ENCODE measurements around the gene PLXNA4. TPM values are rescaled to one million over a fixed set of nuclear protein-coding genes. Genes with fewer than 3 reads are reported as not detected.
"Not testable (repeated sequence)": the region's sequence is repeated elsewhere in the genome, so short reads cannot be mapped to it uniquely, and the experiment has no call there.

Gene PLXNA4
- polyA plus RNA-seq, 1 donor, result 15.6 TPM

DNA sequence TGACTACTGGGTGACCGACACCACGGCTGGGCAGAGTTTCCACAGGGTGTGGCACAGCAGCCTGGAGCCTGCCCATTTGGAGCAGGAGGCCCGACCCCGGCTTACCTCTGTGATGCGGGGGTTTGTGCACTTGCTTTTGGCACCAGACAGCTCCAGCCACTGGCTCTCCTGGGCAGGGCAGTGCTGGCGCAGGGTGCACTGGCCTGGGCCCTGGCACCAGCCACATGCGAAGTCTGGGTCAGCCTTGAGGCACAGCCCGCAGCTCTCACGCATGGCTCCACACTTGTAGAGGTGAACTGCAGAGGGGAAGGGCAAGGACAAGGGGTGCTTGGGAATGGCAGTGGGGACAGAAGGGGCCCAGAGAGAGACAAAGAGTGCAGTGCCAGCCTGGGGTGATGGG, 373.7 kb downstream of the PLXNA4 start:
- DNase-seq, result no peak

DNA sequence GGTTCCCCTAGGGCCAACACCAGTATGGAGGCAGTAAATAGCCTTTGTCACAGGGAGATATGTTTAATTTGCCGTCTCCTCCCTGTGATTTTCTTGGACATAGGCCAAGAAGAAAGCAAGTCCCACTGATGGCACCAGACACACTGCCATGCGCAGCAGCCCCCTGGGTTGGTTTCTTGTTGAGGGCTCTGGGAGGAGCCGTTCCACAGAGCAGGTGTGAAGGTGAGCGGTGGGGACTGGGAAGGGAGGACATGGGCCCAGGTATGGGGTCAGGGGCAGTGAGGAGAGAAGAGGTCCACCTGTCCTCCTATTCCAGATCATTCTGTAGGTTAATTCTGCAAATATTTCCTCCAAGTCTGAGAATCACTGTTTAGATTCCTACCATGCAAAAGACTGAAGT, 376.1 kb downstream of the PLXNA4 start:
- DNase-seq, result no peak

- DNase-seq, result no peak
These were observed 376.6 kb downstream of the PLXNA4 start for GRCh38 chr7:132199626-132200025.

DNA sequence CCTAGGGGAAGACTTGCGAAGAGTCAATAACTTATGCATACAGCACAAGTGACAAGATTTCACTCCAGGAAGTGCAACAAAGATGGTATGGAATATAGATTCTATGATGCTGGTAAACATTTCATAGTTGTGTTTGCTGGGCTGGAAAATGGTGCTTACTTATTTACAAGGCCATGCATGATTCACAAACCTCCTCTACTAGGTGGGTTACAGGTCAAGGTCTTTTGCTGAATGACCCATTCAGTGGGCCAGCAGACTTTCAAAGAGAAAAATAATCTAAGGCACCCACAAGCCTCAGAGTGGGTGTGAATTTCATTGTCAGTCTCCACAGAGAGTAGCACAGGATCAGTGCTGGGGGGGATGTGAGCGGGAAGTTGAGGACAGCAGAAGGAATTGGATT, 378.5 kb downstream of the PLXNA4 start:
- no peak for DNase-seq

GRCh38 chr7:132193898-132194297, 382.4 kb downstream of the PLXNA4 start:
- DNase-seq, result no peak

DNA sequence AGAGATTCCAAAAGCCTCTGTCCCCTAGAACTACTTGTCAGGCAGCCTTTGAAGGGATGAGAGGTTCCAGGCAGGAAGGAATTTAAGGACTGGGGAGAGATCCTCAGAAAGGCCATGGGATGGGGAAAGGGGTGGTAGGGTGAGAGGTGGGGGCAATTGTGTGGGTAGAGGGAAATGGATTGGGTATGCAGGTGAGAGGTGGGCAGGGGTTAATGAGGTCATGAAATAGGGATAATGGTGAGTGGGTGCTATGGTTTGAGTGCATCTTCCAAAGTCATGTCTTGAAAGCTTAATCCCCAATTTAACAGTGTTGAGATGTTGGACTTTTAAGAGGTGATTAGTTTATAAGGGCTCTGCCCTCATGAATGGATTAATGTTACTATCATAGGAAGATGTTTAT, 383.5 kb downstream of the PLXNA4 start:
- DNase-seq, result no peak

GRCh38 chr7:132191418-132191817, 384.9 kb downstream of the PLXNA4 start:
- DNase-seq, result no peak

GRCh38 chr7:132190683-132191082, 385.6 kb downstream of the PLXNA4 start:
- no peak for DNase-seq

DNA sequence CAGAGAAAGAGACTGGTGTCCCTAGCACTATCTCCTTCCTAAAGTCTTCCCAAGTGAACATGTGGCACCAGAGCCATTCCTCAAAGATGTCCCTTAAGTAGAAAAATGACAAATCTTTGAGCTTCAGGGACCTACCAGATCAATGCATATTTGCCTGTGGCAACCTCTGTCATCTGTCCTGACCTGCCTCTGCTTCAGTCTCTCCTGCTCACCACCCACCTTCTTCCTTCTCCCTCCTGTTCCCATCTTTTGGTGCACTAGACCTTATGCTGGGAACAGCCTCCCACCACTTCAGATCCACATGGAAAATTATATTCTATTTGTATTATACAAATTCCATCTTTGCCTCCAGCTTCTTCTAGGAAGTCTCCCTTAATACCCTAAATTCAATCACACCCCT, 386.4 kb downstream of the PLXNA4 start:
- DNase-seq, result no peak

DNA sequence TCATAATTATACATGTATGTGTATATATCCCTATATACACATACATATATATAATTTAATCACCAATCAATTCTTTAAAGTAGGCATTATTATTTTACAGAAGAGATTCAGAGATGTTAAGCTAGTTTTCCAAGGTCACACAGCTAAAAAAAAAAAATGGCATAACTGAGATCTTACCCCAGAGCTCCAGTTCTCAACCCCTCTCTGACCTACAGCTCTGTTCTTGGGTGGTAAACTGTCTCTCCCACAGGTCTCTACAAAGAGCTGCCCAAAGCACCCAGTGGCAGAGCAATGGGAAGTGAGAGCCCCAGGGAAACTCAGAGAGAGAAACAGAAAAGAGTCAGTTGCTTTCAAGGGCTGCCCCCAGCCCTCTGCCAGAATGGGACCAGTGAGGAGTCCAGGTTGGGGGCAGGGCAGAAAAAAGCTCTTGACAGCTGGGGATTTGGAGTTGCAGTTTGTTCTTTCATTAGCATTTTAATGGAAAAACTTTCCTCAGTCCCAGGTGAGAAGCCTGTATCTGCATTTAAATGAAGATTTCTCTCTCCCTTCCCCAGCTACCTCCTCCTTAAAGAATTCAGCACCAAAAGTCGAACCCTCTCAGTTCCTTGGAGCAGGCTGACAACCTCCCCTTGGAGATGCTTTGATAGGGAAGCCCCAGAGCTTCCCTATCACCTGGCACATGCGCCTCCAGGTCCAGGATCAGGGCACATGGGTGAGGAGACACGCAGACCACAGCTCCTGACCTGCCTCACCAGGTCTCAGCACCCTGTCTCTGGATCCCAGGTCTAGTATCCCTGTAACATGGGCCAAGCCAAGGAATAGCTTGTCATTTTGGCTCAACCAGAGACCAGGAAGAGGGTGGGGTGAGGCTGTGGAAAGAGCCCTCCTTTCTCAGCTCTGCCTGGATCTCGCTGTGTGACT, 388.1 kb downstream of the PLXNA4 start:
- peak; percentile 10 for DNase-seq

DNA sequence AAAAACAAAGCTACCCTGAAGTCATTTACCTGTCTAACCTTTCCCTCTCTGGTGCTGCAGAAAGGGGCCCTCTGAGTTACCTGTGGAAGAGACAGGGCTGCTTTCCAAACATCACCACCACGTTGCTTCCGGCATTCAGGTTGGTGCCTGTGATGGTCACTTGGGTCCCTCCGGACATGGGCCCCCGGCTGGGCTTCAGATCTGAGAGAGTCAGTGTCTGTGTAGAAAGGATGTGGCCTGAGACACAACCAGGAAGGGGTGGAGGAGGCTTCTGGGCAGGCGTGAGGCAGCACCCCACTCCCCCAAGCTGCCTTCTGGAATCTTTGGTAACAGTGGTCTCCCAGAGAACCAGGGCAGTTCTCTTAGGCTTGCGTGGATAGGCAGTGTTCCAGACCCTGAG, 388.9 kb downstream of the PLXNA4 start:
- DNase-seq, result no peak

DNA sequence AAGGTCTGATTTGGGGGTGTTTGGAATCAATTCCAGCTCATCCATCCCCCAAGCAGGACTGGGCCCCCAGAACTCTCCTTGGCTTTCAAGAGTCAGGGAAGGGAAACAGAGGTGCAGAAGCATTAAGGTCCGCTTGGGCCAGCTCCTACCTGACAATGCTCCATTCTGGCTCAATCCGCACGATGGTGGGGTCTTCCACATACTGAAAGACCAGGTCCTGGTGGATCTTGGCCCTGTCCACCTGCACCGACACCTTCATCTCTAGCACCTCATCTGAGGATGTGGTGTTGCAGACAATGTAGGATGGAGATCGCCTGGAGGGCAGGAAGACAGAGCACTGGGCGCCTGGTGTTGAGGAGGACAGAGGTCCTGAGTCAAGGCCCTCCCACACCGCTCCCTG, 391.1 kb downstream of the PLXNA4 start:
- DNase-seq, result no peak

DNA sequence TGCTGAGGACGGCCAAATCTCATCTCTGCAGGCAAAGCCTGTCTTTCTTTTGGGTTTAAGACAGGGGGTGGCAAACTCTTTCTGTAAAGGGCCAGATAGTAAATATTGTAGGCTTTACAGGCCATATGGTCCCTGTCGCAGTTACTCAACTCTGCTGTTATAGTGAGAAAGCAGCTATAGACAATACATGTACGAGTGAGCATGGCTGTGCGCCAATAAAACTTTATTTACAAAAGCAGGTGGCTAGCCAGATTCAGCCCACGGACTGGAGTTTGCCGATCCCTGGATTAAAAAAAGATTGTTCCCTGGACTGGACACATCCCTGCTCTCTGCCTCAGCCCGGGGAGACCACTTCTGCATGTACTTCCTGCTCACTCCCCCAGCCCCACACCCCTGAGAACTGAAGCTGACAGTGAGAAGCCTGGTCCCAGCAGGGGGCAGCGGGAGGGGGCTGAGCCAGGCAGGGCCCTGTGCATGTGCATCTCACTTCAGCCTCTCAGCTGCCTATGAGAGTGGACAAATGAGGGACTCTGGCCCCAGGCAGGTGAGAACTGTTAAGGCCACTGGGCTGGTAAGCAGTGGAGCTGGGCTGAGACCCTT, 392.4 kb downstream of the PLXNA4 start:
- DNase-seq, result no peak

GRCh38 chr7:132182992-132183391, 393.3 kb downstream of the PLXNA4 start:
- DNase-seq, result no peak

DNA sequence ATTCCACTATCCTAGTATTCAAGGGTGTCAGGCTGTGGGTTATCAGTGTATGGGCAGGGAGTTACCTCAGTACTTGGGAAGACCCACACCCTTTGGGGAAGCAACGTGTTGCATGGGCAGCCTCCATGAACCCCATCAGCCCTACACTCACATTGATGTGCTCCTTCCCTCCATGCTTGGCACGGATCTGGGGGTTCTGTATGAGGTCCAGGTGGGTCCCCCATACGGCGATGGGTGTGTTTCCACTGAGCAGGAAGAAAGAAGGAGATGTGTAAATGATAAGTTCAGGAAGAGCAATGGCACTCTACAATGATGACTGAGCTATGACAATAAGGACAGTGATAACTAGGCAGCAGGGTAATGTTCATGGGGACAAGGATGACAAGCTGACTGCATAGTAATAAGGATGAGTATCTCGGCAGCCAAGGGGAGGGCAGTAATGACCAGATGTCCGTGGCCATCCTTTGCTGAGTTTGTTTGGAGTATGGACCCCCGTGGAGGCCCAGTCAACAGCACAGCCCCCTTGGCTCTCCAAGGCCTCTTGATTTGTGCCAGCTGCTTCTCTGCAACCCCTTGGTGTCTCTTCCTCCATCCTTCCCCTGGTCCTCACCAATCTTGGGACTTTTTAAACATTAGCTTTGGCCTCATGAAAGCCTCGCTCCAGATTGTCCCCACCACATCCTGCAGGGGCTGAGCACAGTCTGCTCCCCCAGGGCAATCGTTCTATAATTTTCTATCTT, 394.2 kb downstream of the PLXNA4 start:
- no peak for DNase-seq

- no peak for DNase-seq
These were observed 394.9 kb downstream of the PLXNA4 start for GRCh38 chr7:132181371-132181770.

- DNase-seq, result no peak
These were observed 395.8 kb downstream of the PLXNA4 start for GRCh38 chr7:132180481-132180880.

DNA sequence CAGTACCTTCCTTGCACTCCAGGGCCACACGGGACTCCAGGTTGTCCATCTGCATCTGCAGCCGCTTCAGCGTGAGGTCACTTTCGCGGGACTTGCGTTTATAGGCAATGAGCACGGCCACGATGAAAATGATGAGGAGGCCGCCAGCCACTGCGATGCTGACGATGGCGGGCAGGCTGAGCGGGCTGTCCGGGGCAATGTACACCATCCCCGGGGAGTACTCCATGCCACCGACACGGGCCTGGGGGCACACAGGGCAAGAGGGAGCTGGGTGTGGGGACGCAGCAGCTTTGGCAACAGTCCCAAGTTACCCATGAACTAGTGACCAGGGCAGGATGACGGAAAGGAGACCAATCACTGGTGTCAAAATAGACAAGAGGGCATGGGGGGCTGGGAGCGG, 396.6 kb downstream of the PLXNA4 start:
- DNase-seq, result no peak

GRCh38 chr7:132179080-132179430, 397.2 kb downstream of the PLXNA4 start:
- no peak for DNase-seq

DNA sequence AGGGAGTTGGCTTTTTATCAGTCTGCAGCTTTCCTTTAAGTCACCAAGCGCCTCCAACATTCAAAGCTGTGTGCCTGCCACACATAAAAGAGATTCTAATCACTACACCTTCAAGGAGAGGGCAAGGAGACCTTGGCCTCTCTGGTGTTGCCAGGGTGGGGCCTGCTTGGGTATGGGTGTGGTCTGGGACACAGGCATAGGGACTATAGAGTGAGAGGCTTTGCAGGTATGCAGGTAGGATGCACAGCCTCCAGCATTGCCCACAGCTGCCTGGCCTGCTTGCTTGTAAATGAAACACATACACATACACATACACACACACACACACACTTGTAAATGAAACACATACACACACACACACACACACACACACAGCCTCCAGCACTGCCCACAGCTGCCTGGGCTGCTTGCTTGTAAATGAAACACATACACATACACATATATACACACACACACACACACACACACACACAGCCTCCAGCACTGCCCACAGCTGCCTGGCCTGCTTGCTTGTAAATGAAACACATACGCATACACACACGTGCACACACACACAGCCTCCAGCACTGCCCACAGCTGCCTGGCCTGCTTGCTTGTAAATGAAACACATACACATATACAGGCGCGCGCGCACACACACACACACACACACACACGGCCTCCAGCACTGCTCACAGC, 397.7 kb downstream of the PLXNA4 start:
- not testable (repeated sequence) for DNase-seq

- DNase-seq, result no peak
These were observed 398.4 kb downstream of the PLXNA4 start for GRCh38 chr7:132177708-132178401.

GRCh38 chr7:132176719-132177118, 399.6 kb downstream of the PLXNA4 start:
- no peak for DNase-seq

Measured in left kidney (tissue), 2 donors.